Measurements from ENCODE around the gene PAX2.

DNA sequence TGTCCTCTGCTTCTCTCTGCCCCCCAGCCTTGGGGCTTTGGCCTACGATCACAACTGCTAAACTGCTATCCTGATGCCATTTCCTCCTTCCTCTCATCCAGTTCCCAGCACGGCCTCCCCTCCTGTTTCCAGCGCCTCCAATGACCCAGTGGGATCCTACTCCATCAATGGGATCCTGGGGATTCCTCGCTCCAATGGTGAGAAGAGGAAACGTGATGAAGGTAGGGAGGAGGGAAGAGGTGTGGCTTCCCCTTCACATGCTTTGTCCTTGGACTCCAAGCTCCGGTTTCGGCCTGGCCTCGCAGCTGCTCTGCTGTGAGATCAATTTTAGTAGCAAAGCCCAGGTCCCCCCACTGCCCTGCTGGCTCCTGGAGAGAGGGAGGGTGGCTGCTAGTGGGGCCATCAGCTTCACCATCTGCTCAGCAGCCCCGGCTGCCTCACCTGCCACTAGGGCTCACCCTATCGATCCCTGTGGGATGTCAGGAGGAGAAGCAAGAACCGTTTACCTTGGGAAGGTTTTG lies 35.8 kb downstream of the PAX2 start:
- TF ChIP-seq, protein P1, sequence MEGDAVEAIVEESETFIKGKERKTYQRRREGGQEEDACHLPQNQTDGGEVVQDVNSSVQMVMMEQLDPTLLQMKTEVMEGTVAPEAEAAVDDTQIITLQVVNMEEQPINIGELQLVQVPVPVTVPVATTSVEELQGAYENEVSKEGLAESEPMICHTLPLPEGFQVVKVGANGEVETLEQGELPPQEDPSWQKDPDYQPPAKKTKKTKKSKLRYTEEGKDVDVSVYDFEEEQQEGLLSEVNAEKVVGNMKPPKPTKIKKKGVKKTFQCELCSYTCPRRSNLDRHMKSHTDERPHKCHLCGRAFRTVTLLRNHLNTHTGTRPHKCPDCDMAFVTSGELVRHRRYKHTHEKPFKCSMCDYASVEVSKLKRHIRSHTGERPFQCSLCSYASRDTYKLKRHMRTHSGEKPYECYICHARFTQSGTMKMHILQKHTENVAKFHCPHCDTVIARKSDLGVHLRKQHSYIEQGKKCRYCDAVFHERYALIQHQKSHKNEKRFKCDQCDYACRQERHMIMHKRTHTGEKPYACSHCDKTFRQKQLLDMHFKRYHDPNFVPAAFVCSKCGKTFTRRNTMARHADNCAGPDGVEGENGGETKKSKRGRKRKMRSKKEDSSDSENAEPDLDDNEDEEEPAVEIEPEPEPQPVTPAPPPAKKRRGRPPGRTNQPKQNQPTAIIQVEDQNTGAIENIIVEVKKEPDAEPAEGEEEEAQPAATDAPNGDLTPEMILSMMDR (IDR thresholded peaks at IDR 0.05): no peak
- TF ChIP-seq POLR2A (IDR thresholded peaks at IDR 0.05): no peak

All from adrenal gland (tissue), 5 donors.